ENCODE data around the gene SOCS7.
A peak's percentile ranks its signal among the peaks of the same experiment; 100 is the strongest.

Gene SOCS7

GRCh38 chr17:38351412-38352222 lies at the start of gene SOCS7:
TSS of gene SOCS7 (plus strand) at chr17:38351844. CDS start at chr17:38352053, 209 bp downstream.
- DNase-seq = peak; percentile 83

- no peak for DNase-seq
Measured at GRCh38 chr17:38315497-38315896, 36.1 kb upstream of the SOCS7 start.

- no peak for DNase-seq
Measured at GRCh38 chr17:38317081-38317480, 34.6 kb upstream of the SOCS7 start.

- DNase-seq = no peak
Measured at GRCh38 chr17:38320482-38320881, 31.2 kb upstream of the SOCS7 start.

- DNase-seq = peak; percentile 46
Measured at GRCh38 chr17:38322156-38322779, 29.4 kb upstream of the SOCS7 start.

- no peak for DNase-seq
Measured at GRCh38 chr17:38322897-38323296, 28.7 kb upstream of the SOCS7 start.

GRCh38 chr17:38324141-38324697 lies 27.4 kb upstream of the SOCS7 start:
- DNase-seq = no peak

GRCh38 chr17:38324772-38325171 lies 26.9 kb upstream of the SOCS7 start:
- no peak for DNase-seq

GRCh38 chr17:38325221-38325851 lies 26.3 kb upstream of the SOCS7 start:
- DNase-seq = no peak

GRCh38 chr17:38326996-38327792 lies 24.4 kb upstream of the SOCS7 start:
- DNase-seq = no peak

- no peak for DNase-seq
Measured at GRCh38 chr17:38327936-38328335, 23.7 kb upstream of the SOCS7 start.

GRCh38 chr17:38328620-38329019 lies 23.0 kb upstream of the SOCS7 start:
- no peak for DNase-seq

GRCh38 chr17:38329284-38329683 lies 22.4 kb upstream of the SOCS7 start:
- DNase-seq = no peak

GRCh38 chr17:38329808-38330730 lies 21.6 kb upstream of the SOCS7 start:
- no peak for DNase-seq

GRCh38 chr17:38330941-38331411 lies 20.7 kb upstream of the SOCS7 start:
- no peak for DNase-seq

GRCh38 chr17:38332735-38333134 lies 18.9 kb upstream of the SOCS7 start:
- no peak for DNase-seq

- peak; percentile 55 for DNase-seq
Measured at GRCh38 chr17:38333635-38334295, 17.9 kb upstream of the SOCS7 start.

- DNase-seq = no peak
Measured at GRCh38 chr17:38334480-38335364, 16.9 kb upstream of the SOCS7 start.

- DNase-seq = no peak
Measured at GRCh38 chr17:38336838-38337237, 14.8 kb upstream of the SOCS7 start.

- peak; percentile 34 for DNase-seq
Measured at GRCh38 chr17:38338053-38338452, 13.6 kb upstream of the SOCS7 start.

Measured in NCI-H1694 (cell line).